Fibroblast of villous mesenchyme (primary cell): ENCODE measurements around the gene SLC17A6. TPM values are rescaled to one million over a fixed set of nuclear protein-coding genes. Genes with fewer than 3 reads are reported as not detected.

ENCODE experiments used
- DNase-seq: peaks from one replicate; pipeline ENCODE4 v3.0.0-alpha.2; 2010; ENCODE audit warnings: low read depth
- H3K4me3 ChIP-seq: 2 replicates; pipeline ENCODE4 v1.5.1; 2011; ENCODE audit warnings: low read depth, mild to moderate bottlenecking, low read length
- total RNA-seq: library from RNA; depleted of rRNA; stranded (reverse); fragments of >200 nt; gene quantifications from 2 replicates; pipeline ENCODE4 v1.2.3, GENCODE V29; 2012
- TF ChIP-seq, protein P1 (sequence below): IDR thresholded peaks from 2 replicates; pipeline ENCODE4 v1.5.1; 2012; ENCODE audit warnings: low read depth, mild to moderate bottlenecking, low read length; ENCODE audit not compliant: insufficient read depth

SLC17A6 gene
- total RNA-seq, 1 donor, result not detected

DNA sequence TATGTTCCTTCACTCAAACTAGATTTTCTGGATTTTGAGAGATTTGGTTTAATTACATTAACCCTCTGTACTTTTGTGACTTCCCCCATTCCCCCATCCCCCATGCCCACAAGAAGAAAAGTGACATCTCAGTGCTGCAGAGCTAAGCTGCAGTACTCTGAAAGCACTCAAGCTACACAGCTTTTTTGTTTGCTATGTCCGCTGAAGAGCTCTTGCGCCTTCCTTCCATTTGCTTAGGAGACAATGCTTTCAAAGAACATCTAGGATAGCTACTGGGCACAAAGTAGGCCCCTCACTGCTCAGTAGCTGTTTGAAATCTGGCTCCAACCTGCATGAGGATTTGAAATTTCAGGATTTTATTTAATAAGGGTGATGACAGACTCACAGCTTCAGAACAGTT is 69.7 kb downstream of the SLC17A6 start:
- no peak overlapping the region for H3K4me3 ChIP-seq
- no peak for DNase-seq
- TF ChIP-seq, protein P1, sequence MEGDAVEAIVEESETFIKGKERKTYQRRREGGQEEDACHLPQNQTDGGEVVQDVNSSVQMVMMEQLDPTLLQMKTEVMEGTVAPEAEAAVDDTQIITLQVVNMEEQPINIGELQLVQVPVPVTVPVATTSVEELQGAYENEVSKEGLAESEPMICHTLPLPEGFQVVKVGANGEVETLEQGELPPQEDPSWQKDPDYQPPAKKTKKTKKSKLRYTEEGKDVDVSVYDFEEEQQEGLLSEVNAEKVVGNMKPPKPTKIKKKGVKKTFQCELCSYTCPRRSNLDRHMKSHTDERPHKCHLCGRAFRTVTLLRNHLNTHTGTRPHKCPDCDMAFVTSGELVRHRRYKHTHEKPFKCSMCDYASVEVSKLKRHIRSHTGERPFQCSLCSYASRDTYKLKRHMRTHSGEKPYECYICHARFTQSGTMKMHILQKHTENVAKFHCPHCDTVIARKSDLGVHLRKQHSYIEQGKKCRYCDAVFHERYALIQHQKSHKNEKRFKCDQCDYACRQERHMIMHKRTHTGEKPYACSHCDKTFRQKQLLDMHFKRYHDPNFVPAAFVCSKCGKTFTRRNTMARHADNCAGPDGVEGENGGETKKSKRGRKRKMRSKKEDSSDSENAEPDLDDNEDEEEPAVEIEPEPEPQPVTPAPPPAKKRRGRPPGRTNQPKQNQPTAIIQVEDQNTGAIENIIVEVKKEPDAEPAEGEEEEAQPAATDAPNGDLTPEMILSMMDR, result no peak

DNA sequence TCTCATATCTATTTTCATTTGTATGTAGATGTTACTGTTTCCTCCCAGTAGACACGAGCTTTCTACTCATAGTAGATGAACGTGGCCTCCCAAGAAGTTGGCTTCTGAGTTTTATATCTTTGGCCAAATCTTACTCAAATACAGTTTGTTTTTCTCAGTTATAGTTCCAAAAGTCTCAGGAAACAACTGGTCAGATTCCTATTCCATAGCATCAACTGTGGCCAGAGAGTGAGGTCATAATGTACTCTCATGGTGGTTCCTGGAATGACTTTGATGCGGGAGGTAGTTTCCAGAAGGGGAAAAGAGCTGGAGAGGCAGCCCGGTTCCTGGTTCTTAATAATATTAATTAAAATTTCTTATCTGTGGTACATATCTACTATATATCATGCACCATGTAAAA is 77.3 kb downstream of the SLC17A6 start:
- TF ChIP-seq, protein P1, result no peak
- no peak overlapping the region for H3K4me3 ChIP-seq
- no peak for DNase-seq

DNA sequence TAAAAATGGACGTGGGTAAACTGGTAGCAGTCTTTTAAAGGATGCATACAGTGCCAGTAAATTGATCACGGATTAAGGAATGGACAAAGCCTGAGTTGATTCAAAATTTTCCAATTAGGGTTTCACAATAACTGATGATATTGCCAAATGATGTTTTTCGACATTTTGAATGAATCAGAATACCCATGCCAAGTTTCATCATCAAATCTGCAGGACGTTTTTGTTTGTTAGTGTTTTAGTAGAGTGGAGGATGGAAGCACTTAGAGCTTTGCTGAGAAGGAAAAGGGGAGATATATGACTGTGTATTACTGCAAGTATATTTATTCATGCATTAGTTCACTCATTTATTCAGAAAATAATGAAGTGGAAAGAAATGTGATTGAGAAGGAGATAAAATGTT is 78.3 kb downstream of the SLC17A6 start:
- no peak for DNase-seq
- TF ChIP-seq, protein P1, result no peak
- H3K4me3 ChIP-seq, result no peak overlapping the region

DNA sequence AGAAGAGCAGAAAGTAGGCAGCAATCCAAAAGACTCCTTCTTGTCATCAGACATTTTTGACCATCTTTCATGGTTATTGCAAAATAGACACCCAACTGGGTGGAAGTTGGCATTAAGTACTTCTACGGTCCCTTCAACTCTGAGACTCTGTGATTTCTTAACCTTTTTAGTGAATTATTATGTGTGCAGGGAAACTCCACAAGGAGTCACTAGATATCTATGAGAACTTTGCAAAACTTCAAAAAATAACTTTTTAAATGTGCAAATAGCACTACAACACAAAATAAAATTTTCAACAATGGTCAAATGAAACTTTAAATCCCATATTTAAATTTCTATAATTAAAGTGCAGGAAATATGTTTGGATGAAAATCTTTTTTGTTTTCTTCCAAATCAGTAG is 88.7 kb downstream of the SLC17A6 start:
- no peak overlapping the region for H3K4me3 ChIP-seq
- no peak for DNase-seq
- TF ChIP-seq, protein P1, result no peak

Other genes with a start within 250 kb of the SLC17A6 start
- under 0.01 and 0.32 TPM in 2 replicates for gene ANO5, start 145.3 kb upstream of the SLC17A6 start, total RNA-seq